GM19025 (cell line): ENCODE results near the gene NFYC.
A peak's percentile ranks its signal among the peaks of the same experiment; 100 is the strongest.

Experiments used
- ATAC-seq: cut with Tn5 transposase; IDR thresholded peaks from one replicate; pipeline ENCODE4 v1.9.1; 2021; ENCODE audit warnings: mild to moderate bottlenecking, low read depth, moderate library complexity; ENCODE audit not compliant: unreplicated experiment

NFYC gene

GRCh38 chr1:40810927-40811326 is 119.4 kb downstream of the NFYC start:
- ATAC-seq: no peak

DNA sequence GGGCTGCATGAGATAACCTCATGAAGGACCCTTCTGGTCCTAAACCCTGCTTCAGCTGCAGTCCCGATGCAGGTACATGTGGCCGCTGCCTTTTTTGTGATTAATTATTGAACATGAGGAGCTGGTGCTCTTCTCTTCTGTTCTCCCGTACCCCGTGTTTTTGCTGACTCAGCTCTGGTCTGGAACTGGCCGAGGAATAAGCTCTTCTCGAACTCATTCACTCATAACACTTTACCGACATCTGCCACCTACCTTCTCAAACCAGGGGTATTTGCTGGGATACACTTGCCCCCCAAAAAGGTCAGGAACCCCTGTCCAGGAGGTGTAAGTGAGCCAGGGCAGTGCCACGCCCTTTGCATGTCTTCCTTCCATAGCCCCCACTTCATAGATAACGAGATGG is 123.9 kb downstream of the NFYC start:
- no peak for ATAC-seq

- ATAC-seq: no peak
Observed at GRCh38 chr1:40817791-40818263, 126.3 kb downstream of the NFYC start.

- ATAC-seq: peak; percentile 89
Observed at GRCh38 chr1:40818264-40818961, 126.9 kb downstream of the NFYC start.

DNA sequence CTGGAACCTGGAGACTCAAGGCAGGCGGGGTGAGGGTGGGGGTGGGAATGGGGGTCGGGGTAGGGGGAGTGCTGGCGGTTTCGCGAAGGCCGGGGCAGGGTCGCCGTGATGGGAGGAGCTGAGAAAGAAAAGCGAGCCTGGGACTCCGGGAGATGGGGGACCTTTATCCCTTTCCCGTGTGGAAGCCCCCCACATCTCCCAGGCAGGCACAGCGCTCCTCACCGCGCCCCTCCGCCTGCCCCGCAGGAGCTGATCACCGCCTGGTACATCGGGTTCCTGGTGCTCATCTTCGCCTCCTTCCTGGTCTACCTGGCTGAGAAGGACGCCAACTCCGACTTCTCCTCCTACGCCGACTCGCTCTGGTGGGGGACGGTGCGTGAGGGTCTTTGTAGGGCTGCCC is 127.6 kb downstream of the NFYC start:
- no peak for ATAC-seq

GRCh38 chr1:40820251-40820797 is 128.8 kb downstream of the NFYC start:
- ATAC-seq: no peak
